GM12872 (cell line): Measurements from ENCODE around the gene ADNP2.

ENCODE experiments used
- CTCF ChIP-seq: IDR thresholded peaks from 3 replicates; pipeline ENCODE4 v1.5.1; 2011; ENCODE audit warnings: low read depth, mild to moderate bottlenecking, low read length, moderate library complexity; ENCODE audit not compliant: insufficient read depth

The ADNP2 gene

GRCh38 chr18:80175451-80176204, 66.6 kb downstream of the ADNP2 start:
- TF ChIP-seq CTCF, result no peak

GRCh38 chr18:80176334-80177073, 67.4 kb downstream of the ADNP2 start:
- no peak for TF ChIP-seq CTCF

DNA sequence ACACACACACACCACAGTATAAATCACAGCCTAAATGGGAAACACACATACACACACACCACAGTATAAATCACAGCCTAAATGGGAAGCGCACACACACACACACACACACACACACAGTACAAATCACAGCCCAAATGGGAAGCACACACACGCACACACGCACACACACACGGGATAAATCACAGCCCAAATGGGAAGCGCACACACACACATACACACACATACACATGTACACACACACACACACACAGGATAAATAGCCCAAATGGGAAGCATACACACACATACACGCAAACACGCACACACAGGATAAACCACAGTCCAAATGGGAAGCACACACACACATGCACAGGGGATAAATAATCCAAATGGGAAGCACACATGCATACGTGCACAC, 68.1 kb downstream of the ADNP2 start:
- TF ChIP-seq CTCF, result no peak

DNA sequence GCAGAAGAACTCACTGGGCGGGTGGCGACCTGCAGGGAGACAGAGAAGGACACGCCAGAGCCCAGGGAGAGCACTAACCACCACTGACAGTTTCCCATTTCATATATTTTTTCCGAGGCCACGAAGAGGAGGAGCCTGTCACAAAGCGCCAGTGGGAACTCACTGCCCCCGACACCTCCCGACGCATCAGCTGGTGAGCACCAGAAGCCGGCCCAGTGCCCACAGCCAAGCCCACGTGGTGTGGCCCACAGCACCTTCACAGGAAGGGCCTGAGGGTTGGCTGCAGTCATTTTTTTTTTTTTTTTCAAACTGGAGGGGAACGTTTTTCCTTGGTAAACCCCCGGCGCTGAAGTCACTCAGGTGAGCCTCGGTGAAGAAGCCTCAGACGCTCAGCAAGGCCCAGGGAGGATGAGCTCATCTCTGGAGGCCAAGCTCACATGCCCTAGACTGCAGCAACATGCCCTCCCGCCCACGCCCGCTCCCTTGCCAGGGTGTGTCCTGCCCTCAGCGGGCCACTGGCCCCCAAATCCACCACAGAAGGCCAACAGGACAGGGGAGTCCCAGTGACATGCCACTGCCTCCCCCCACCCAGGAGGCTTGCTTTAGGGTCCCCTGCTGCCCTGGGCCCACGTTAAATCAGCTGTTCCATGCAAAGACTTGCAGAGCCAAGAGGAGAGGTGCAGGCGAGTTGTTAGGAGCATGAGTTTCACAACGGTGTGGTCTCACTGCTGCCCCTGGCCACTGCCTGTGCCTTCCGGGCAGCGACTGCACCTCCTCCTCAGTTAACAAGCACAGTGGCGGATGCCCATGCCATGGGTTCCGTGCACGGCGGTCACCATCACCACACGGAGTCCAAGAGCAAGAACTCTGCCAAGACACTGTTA, 70.1 kb downstream of the ADNP2 start:
- no peak for TF ChIP-seq CTCF

DNA sequence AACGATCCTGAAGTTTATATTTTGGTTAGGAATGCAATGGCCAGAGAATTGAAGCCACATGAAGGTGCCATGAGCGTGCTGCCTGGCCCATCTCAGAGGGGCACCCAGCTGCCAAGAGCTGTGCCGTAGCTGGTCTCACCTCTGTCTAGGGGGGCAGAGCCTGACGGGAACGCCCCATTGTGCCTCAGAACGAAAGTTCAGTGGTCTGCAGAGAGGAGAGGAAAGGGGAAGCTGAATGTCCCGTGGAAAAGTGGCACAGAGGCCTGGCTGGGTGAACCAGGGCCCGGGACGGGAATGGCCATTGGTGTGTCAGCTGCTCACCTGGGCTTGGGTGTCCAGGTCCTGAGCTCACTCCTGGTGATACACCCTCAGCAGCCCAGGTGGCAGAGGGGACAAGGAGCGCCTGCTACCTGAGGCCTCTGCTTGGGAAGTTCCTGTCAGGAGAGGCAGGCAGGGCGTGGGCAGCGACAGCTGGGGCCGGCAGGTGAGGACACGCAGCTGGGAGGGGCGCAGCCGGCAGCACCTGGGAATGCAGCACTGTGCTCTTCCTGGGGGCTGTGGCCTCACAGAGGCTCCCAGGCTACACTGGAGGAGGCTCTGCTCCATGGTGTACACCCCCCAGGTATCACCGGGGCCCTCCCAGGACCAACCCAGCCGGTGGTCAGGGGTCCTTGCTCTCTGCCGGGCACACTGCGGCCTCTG, 70.9 kb downstream of the ADNP2 start:
- no peak for TF ChIP-seq CTCF

DNA sequence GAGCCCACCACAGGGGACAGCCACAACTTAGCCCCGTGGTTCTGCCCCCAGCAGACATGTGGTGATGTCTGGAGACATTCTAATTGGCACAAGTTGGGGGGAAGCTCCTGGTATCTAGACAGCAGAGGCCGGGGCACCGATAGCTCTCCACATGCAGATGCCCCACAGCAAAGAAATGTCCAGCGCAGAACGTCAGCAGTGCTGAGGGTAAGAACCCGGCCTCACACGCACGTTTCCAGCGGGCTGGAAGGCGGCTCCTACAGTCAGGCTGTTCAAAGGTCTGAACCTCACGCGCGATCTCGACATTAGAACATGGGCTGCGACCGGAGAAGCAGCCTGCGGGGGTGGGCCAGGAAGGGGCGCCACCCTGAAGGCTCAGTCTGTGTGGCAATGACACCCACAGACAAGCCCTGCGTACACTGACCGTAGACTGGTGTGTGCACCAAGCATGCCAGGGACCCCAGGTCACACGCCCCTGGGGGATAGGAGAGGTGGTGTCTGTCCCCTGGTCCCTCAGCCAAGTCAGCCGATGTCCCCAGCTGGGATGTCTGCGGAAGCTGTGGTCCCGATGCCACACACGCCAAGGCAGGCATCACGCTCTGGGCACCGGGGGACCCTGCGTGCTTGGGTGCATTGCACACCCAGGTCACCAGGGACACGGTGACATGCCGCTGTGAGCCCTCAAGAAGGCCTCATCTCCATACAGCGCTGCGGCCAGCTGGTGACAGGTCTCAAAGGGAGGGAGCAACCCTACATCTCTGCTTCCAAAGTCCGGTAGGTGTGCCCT, 71.9 kb downstream of the ADNP2 start:
- TF ChIP-seq CTCF, result no peak
